Right forelimb (tissue), 1 donor: ENCODE data around the gene CKB.

Source experiments
- DNase-seq: peaks from one replicate; pipeline ENCODE4 v3.0.0-alpha.2; 2018

Gene CKB

GRCh38 chr14:103537175-103537990 is 14.8 kb upstream of the CKB start:
- DNase-seq, result no peak

DNA sequence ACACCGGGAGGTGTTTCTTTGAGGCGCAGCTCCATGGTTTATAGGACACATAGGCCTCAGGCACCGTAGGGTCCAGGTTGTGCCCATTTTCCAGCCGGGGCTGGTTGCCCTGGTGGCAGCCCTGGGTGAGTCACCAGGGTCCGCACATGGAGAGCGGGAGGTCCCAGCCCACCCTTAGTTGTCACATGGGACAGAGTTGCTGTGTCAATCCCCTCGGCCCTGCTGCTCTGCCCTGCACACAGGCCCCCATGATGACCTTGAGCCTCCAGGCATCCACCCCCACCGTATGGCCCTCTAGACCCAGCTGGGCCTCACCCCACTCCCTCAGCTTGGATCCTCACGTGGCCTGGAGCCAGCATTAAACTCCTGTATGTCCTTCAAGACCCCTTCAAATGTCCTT is 14.1 kb upstream of the CKB start:
- no peak for DNase-seq

GRCh38 chr14:103535891-103536565 is 13.4 kb upstream of the CKB start:
- DNase-seq, result no peak

DNA sequence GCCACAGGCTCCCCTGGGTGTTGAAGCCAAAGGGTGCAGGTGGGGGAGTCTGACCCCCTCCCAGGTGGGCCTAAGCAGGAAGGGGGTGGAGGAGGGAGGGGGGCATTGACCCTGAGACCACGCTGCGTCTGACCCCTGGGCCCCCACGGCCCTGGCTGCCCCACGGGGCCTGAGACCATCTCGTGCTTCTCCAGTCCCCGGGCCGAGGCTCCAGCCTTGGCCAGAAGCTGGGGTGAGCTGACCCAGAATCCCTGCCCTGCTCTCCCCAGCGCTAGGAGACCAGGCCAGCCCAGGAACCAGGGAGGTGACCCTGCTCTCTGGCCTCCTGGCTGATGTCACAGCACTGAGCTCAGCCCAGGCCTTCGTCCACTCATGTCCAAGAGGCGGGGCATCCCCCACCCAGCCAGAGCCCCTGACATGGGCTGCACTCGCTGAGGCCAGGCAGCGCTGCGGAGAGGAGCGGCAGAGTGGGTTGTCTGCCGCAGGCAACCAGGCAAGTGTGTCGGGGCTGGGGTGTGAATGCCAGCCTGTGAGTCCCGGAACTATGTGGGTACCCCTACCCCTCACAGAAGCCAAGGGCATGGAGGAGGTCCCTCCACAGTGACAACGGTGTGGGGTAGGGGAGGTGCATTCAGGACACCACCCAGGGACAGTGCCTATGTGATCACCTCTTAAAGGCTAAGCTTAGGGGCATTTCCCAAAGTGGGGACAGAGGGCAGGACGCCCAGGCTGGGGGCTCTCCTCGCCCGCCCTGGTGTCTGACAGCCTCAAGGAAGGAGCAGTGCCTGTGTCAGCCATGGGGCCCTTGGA is 12.7 kb upstream of the CKB start:
- no peak for DNase-seq

- DNase-seq, result no peak
Observed at GRCh38 chr14:103534576-103535061, 12.0 kb upstream of the CKB start.

DNA sequence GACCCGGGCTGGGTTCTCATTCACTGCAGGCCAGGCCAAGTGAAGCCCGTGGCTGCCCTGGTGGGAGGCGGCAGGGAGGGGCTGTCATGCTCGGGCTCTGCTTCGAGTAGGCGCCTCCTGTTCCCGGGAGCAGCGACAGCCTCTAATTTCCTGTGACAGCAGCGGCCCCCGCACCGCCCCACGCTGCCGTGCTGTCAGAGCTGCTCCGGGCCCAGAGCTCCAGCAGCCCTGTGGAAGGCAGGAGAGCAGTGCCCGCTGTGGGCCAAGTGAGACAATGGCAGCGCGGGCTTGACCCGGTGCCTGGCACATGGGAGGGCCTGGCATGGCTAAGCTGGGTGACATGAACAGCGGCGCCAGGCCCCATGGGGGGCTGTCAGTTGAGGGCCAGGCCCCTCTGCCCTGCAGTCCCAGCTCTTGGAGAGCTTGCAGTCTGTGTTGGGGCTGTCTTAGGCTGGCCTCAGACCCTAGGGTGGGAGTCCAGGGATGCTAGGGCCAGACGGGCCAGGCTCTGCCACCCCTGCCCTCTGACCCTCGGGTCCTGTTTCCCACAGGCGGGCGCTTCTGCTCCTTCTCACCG is 11.5 kb upstream of the CKB start:
- no peak for DNase-seq

GRCh38 chr14:103533137-103533998 is 10.7 kb upstream of the CKB start:
- DNase-seq, result no peak

DNA sequence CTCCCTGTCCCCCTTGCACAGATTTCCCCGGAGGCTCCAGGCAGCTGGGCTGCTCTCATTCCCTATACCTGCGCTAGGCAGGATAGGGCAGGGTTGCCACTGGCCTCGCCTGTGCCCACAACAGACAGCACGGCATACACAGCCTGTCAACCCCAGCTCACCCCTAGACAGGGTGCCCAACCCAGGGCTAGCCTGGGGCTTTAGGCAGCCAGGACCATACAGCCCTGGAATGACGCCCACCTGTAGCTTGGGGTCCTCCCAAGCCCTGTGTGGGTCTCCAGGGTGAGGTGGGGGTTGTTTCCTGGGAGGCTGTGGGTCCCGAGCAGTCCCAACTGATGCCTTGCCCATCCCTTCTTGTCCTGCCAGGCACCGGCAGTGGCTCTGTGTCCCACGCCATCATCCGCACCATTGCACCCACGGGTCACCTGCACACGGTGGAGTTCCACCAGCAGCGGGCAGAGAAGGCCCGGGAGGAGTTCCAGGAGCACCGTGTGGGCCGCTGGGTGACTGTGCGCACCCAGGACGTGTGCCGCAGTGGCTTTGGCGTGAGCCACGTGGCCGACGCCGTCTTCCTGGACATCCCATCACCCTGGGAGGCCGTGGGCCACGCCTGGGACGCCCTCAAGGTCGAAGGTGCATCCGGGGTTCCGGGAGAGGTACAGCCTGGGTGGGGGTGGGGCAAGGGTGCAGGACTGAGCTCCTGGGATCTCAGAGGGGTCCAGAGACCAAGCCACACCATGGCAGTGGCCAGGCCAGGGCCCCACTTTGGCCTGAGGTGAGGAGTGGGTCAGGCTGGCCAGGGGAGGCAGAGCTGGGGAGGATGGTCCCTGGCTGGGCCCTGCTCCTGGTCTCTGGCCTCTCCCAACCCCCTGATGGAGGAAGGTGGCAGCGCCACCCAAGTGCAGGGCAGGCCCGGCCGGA is 9.8 kb upstream of the CKB start:
- DNase-seq, result no peak

GRCh38 chr14:103531421-103532215 is 9.0 kb upstream of the CKB start:
- DNase-seq, result no peak

GRCh38 chr14:103530831-103531230 is 8.2 kb upstream of the CKB start:
- no peak for DNase-seq

- DNase-seq, result peak; percentile 59
Observed at GRCh38 chr14:103530390-103530789, 7.8 kb upstream of the CKB start.

GRCh38 chr14:103529383-103530365 is 7.0 kb upstream of the CKB start:
- DNase-seq, result no peak

DNA sequence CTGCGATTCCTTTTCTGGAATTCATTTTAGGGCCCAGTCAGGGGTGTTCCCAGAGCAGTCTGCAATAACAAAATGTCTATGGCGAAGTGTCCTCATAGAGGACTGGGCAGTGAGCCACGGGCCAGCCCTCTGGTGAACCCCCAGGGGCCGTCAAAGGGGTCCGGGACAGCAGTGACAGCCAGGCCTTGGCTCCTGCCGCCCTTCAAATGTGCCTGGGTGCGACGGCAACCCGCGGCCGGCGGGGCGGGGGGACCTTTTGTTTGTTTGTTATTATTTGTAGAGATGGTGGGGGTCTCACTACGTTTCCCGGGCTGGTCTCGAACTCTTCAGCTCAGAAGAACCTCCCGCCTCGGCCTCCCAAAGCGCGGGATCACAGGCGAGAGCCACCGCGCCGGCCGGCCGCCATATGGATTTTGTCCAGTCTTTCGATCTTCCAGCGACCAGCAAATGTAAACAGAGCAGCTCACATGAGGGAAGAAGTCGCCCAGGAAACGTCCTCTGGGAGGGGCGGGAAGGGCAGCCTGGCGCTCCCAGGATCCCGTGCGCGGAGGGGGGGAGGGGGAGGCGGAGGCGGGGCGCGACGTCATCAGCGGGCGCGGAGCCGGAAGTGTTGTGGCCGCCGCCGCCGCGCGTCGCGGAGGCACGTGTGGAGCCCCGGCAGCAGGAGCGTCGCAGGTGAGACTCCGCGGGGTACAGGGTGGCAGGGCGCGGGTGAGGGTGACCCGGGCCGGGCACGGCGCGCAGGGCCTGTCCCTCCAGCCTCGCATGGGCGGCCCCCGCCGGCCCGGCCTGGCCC is 6.2 kb upstream of the CKB start, which contains the start of gene TRMT61A:
Gene TRMT61A (plus strand): TSS at position 610 of the 796 bp plus-strand sequence. CDS start 783 bp downstream, outside the sequence.
- peak; percentile 96 for DNase-seq

- peak; percentile 56 for DNase-seq
Observed at GRCh38 chr14:103528146-103528586, 5.5 kb upstream of the CKB start.

DNA sequence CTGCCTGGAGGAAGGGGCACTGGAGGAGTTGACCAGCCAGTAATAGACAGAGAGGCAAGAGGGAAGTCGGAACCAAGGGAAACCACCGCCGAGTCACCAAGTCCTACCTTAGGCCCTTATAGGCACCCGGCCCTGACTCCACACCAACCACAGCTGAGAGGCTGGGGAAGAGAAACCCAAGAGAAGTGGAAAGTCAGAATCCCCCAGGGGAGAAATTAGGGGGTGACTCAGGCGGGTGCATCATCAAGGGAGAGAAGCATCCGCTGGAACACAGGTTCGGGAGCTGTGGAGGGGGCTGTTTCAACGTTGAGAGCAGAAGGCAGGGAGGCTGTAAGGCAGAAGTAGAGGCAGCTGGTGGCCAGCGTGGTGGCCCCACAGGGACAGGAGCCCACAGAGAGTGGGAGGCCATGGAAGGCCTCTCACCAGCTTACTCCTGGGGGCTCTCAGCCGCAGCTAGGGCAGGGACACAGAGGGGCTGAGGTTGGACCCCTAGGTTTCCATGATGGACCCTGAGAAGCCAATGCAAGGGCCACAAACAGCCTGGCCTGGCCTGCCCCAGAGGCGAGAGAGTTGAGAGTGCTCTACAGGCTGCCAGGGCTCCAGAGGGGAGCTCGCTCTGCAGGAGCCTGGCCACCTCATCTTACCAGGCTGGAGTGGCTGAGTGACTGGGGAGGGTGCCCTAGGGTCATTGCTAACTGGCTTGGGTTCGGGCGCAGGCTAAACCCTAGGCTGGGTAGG is 4.9 kb upstream of the CKB start:
- peak; percentile 43 for DNase-seq

GRCh38 chr14:103526914-103527248 is 4.3 kb upstream of the CKB start:
- no peak for DNase-seq
